Measurements from ENCODE around the gene FARP1.

- TF ChIP-seq CTCF (IDR thresholded peaks at IDR 0.05; ENCODE audit: insufficient read depth, low read length, poor library complexity, severe bottlenecking) (no peak), EZH2phosphoT487 (conservative IDR thresholded peaks at IDR 0.05; ENCODE audit: low read length) (no peak)
Measured at GRCh38 chr13:98172590-98173422, 29.9 kb downstream of the FARP1 start.

All from SU-DHL-6 (cell line).